HG02884 (cell line): ENCODE measurements around the gene PHF2.
"Not testable (repeated sequence)": the region's sequence is repeated elsewhere in the genome, so short reads cannot be mapped to it uniquely, and the experiment has no call there.

ENCODE experiments used
- ATAC-seq: cut with Tn5 transposase; IDR thresholded peaks from one replicate; pipeline ENCODE4 v1.9.1; 2021; ENCODE audit warnings: mild to moderate bottlenecking, moderate library complexity; ENCODE audit not compliant: unreplicated experiment

Gene PHF2

GRCh38 chr9:93662952-93663572 lies 86.7 kb downstream of the PHF2 start:
- ATAC-seq = no peak

- ATAC-seq = no peak
Measured at GRCh38 chr9:93663877-93664548, 87.6 kb downstream of the PHF2 start.

GRCh38 chr9:93664549-93665120 lies 88.3 kb downstream of the PHF2 start:
- ATAC-seq = no peak

- no peak for ATAC-seq
Measured at GRCh38 chr9:93665128-93665636, 88.8 kb downstream of the PHF2 start.

GRCh38 chr9:93665637-93666438 lies 89.5 kb downstream of the PHF2 start:
- ATAC-seq = no peak

- ATAC-seq = not testable (repeated sequence)
Measured at GRCh38 chr9:93666439-93666784, 90.0 kb downstream of the PHF2 start.

GRCh38 chr9:93667006-93667405 lies 90.6 kb downstream of the PHF2 start:
- ATAC-seq = no peak

- no peak for ATAC-seq
Measured at GRCh38 chr9:93667627-93668026, 91.2 kb downstream of the PHF2 start.

- ATAC-seq = no peak
Measured at GRCh38 chr9:93668261-93668871, 92.0 kb downstream of the PHF2 start.

- ATAC-seq = no peak
Measured at GRCh38 chr9:93669116-93669957, 93.0 kb downstream of the PHF2 start.

- no peak for ATAC-seq
Measured at GRCh38 chr9:93669958-93670207, 93.5 kb downstream of the PHF2 start.

GRCh38 chr9:93670208-93671019 lies 94.0 kb downstream of the PHF2 start:
- ATAC-seq = no peak

GRCh38 chr9:93671020-93671338 lies 94.6 kb downstream of the PHF2 start:
- ATAC-seq = no peak

GRCh38 chr9:93672330-93673020 lies 96.1 kb downstream of the PHF2 start:
- not testable (repeated sequence) for ATAC-seq

- no peak for ATAC-seq
Measured at GRCh38 chr9:93673021-93673838, 96.8 kb downstream of the PHF2 start.

GRCh38 chr9:93673839-93674334 lies 97.5 kb downstream of the PHF2 start:
- no peak for ATAC-seq

GRCh38 chr9:93674580-93675335 lies 98.4 kb downstream of the PHF2 start:
- no peak for ATAC-seq
